Measurements from ENCODE around the gene NOL6.

GRCh38 chr9:33440609-33441008, 33.1 kb downstream of the NOL6 start:
- TF ChIP-seq POLR2A (IDR thresholded peaks at IDR 0.05; ENCODE audit: low read depth, low read length): no peak
- TF ChIP-seq POLR2AphosphoS5 (IDR thresholded peaks at IDR 0.05; ENCODE audit: low read depth, low read length): no peak
